Measurements from ENCODE around the gene SSU72.

Gene SSU72

GRCh38 chr1:1554550-1554925 lies 20.1 kb downstream of the SSU72 start:
- WGBS = 95% methylated on average over 13 of the region's 13 CpGs
- Histone ChIP-seq H3K27ac (ENCODE audit: low read depth, low read length) (no peak overlapping the region), H3K9me3 (ENCODE audit: insufficient read depth, low read depth, low read length) (no peaks in the 10 kb centered on the region), H3K27me3 (ENCODE audit: insufficient read depth, low read length) (no peaks in the 10 kb centered on the region), H3K4me1 (ENCODE audit: insufficient read depth, low read length) (no peaks in the 10 kb centered on the region), H3K9ac (ENCODE audit: low read depth, low read length) (no peak overlapping the region), H3K36me3 (ENCODE audit: insufficient read depth, low read length) (peaks cover 13% of the 10 kb centered on the region), H3K4me3 (ENCODE audit: low read length) (no peak overlapping the region)

GRCh38 chr1:1553821-1554494 lies 20.7 kb downstream of the SSU72 start:
- 95% methylated on average over 35 of the region's 35 CpGs for WGBS
- no peak overlapping the region for H3K27ac ChIP-seq (ENCODE audit: low read depth, low read length)

GRCh38 chr1:1552263-1552639 lies 22.4 kb downstream of the SSU72 start:
- no peak overlapping the region for H3K9ac ChIP-seq (ENCODE audit: low read depth, low read length)
- H3K36me3 ChIP-seq (ENCODE audit: insufficient read depth, low read length) = peaks cover 18% of the 10 kb centered on the region
- H3K4me1 ChIP-seq (ENCODE audit: insufficient read depth, low read length) = no peaks in the 10 kb centered on the region
- H3K27me3 ChIP-seq (ENCODE audit: insufficient read depth, low read length) = no peaks in the 10 kb centered on the region
- WGBS = 95% methylated on average over 10 of the region's 10 CpGs
- H3K4me3 ChIP-seq (ENCODE audit: low read length) = no peak overlapping the region
- no peak overlapping the region for H3K27ac ChIP-seq (ENCODE audit: low read depth, low read length)
- H3K9me3 ChIP-seq (ENCODE audit: insufficient read depth, low read depth, low read length) = no peaks in the 10 kb centered on the region

More at GRCh38 chr1:1553821-1554494, 20.7 kb downstream of the SSU72 start:
- Histone ChIP-seq H3K9me3 (ENCODE audit: insufficient read depth, low read depth, low read length) (no peaks in the 10 kb centered on the region), H3K9ac (ENCODE audit: low read depth, low read length) (no peak overlapping the region), H3K27me3 (ENCODE audit: insufficient read depth, low read length) (no peaks in the 10 kb centered on the region), H3K36me3 (ENCODE audit: insufficient read depth, low read length) (peaks cover 13% of the 10 kb centered on the region), H3K4me1 (ENCODE audit: insufficient read depth, low read length) (no peaks in the 10 kb centered on the region), H3K4me3 (ENCODE audit: low read length) (no peak overlapping the region)

- peaks cover 20% of the 10 kb centered on the region for H3K36me3 ChIP-seq (ENCODE audit: insufficient read depth, low read length)
- no peaks in the 10 kb centered on the region for H3K27me3 ChIP-seq (ENCODE audit: insufficient read depth, low read length)
- H3K9me3 ChIP-seq (ENCODE audit: insufficient read depth, low read depth, low read length) = no peaks in the 10 kb centered on the region
- 0 out of 2 replicates have a peak overlapping the region, but pooled peaks have one; percentile 20 for H3K27ac ChIP-seq (ENCODE audit: low read depth, low read length)
- no peak overlapping the region for H3K9ac ChIP-seq (ENCODE audit: low read depth, low read length)
- 95% methylated on average over 33 of the region's 33 CpGs for WGBS
- H3K4me1 ChIP-seq (ENCODE audit: insufficient read depth, low read length) = no peaks in the 10 kb centered on the region
- no peak overlapping the region for H3K4me3 ChIP-seq (ENCODE audit: low read length)
These were observed 23.0 kb downstream of the SSU72 start for GRCh38 chr1:1551524-1552262.

- Histone ChIP-seq H3K9me3 (ENCODE audit: insufficient read depth, low read depth, low read length) (no peaks in the 10 kb centered on the region), H3K9ac (ENCODE audit: low read depth, low read length) (no peak overlapping the region), H3K4me3 (ENCODE audit: low read length) (no peak overlapping the region), H3K27ac (ENCODE audit: low read depth, low read length) (0 out of 2 replicates have a peak overlapping the region, but pooled peaks have one; percentile 6), H3K36me3 (ENCODE audit: insufficient read depth, low read length) (peaks cover 17% of the 10 kb centered on the region), H3K4me1 (ENCODE audit: insufficient read depth, low read length) (no peaks in the 10 kb centered on the region), H3K27me3 (ENCODE audit: insufficient read depth, low read length) (no peaks in the 10 kb centered on the region)
- WGBS = 87% methylated on average over 15 of the region's 15 CpGs
These were observed 23.9 kb downstream of the SSU72 start for GRCh38 chr1:1550591-1551432.

- Histone ChIP-seq H3K9me3 (ENCODE audit: insufficient read depth, low read depth, low read length) (no peaks in the 10 kb centered on the region), H3K9ac (ENCODE audit: low read depth, low read length) (no peak overlapping the region), H3K27ac (ENCODE audit: low read depth, low read length) (no peak overlapping the region), H3K36me3 (ENCODE audit: insufficient read depth, low read length) (peaks cover 12% of the 10 kb centered on the region), H3K27me3 (ENCODE audit: insufficient read depth, low read length) (no peaks in the 10 kb centered on the region), H3K4me3 (ENCODE audit: low read length) (no peak overlapping the region), H3K4me1 (ENCODE audit: insufficient read depth, low read length) (no peaks in the 10 kb centered on the region)
- WGBS = 95% methylated on average over 6 of the region's 7 CpGs
These were observed 24.6 kb downstream of the SSU72 start for GRCh38 chr1:1550087-1550486.

- no peaks in the 10 kb centered on the region for H3K27me3 ChIP-seq (ENCODE audit: insufficient read depth, low read length)
- H3K4me3 ChIP-seq (ENCODE audit: low read length) = no peak overlapping the region
- 95% methylated on average over 14 of the region's 14 CpGs for WGBS
- no peak overlapping the region for H3K9ac ChIP-seq (ENCODE audit: low read depth, low read length)
- H3K27ac ChIP-seq (ENCODE audit: low read depth, low read length) = no peak overlapping the region
- peaks cover 22% of the 10 kb centered on the region for H3K36me3 ChIP-seq (ENCODE audit: insufficient read depth, low read length)
- H3K9me3 ChIP-seq (ENCODE audit: insufficient read depth, low read depth, low read length) = no peaks in the 10 kb centered on the region
- H3K4me1 ChIP-seq (ENCODE audit: insufficient read depth, low read length) = no peaks in the 10 kb centered on the region
These were observed 26.1 kb downstream of the SSU72 start for GRCh38 chr1:1548591-1548990.

- no peaks in the 10 kb centered on the region for H3K27me3 ChIP-seq (ENCODE audit: insufficient read depth, low read length)
- WGBS = 95% methylated on average over 19 of the region's 19 CpGs
- H3K9me3 ChIP-seq (ENCODE audit: insufficient read depth, low read depth, low read length) = no peaks in the 10 kb centered on the region
- H3K36me3 ChIP-seq (ENCODE audit: insufficient read depth, low read length) = peaks cover 30% of the 10 kb centered on the region
- no peak overlapping the region for H3K27ac ChIP-seq (ENCODE audit: low read depth, low read length)
- H3K9ac ChIP-seq (ENCODE audit: low read depth, low read length) = no peak overlapping the region
- H3K4me1 ChIP-seq (ENCODE audit: insufficient read depth, low read length) = no peaks in the 10 kb centered on the region
- no peak overlapping the region for H3K4me3 ChIP-seq (ENCODE audit: low read length)
These were observed 27.2 kb downstream of the SSU72 start for GRCh38 chr1:1547476-1547875.

- Histone ChIP-seq H3K4me1 (ENCODE audit: insufficient read depth, low read length) (no peaks in the 10 kb centered on the region), H3K27ac (ENCODE audit: low read depth, low read length) (no peak overlapping the region), H3K4me3 (ENCODE audit: low read length) (no peak overlapping the region), H3K36me3 (ENCODE audit: insufficient read depth, low read length) (peaks cover 30% of the 10 kb centered on the region), H3K9ac (ENCODE audit: low read depth, low read length) (no peak overlapping the region), H3K9me3 (ENCODE audit: insufficient read depth, low read depth, low read length) (no peaks in the 10 kb centered on the region), H3K27me3 (ENCODE audit: insufficient read depth, low read length) (no peaks in the 10 kb centered on the region)
- 95% methylated on average over 8 of the region's 9 CpGs for WGBS
These were observed 27.7 kb downstream of the SSU72 start for GRCh38 chr1:1547011-1547410.

GRCh38 chr1:1545946-1546737 lies 28.5 kb downstream of the SSU72 start:
- 97% methylated on average over 23 of the region's 23 CpGs for WGBS
- Histone ChIP-seq H3K4me3 (ENCODE audit: low read length) (no peak overlapping the region), H3K27ac (ENCODE audit: low read depth, low read length) (no peak overlapping the region), H3K4me1 (ENCODE audit: insufficient read depth, low read length) (no peaks in the 10 kb centered on the region), H3K9me3 (ENCODE audit: insufficient read depth, low read depth, low read length) (no peaks in the 10 kb centered on the region), H3K9ac (ENCODE audit: low read depth, low read length) (no peak overlapping the region), H3K27me3 (ENCODE audit: insufficient read depth, low read length) (no peaks in the 10 kb centered on the region), H3K36me3 (ENCODE audit: insufficient read depth, low read length) (peaks cover 38% of the 10 kb centered on the region)
